ENCODE data around the gene GABRB3. TPM values are rescaled to one million over a fixed set of nuclear protein-coding genes. Genes with fewer than 3 reads are reported as not detected.

GABRB3 gene
- total RNA-seq, 1 donor: 0.81 TPM

DNA sequence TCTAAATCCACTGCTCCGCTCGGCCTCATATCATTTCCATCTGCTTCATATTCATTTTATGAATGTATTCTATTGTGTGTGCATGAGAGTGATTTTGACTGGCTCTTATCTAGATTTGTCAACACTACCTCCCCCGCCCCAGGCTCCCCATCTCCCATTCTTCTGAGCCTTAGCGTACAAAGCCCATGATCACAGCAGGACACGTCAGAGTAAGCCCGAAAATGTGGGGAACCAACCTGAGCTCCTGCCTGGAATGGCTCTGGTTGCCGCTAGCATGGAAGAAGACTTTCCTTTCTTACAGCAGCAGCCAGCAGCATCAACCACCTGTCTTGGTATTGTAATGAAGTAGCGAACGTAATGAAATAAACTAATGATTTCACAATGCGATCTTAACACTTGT is 61.4 kb downstream of the GABRB3 start:
- no peak for DNase-seq (ENCODE audit: low read depth)
- no peak overlapping the region for H3K4me3 ChIP-seq (ENCODE audit: low read depth, low read length)
- TF ChIP-seq CTCF (IDR thresholded peaks at IDR 0.05; ENCODE audit: insufficient read depth, low read length): no peak

- DNase-seq (ENCODE audit: low read depth): no peak
- no peak for TF ChIP-seq CTCF (IDR thresholded peaks at IDR 0.05; ENCODE audit: insufficient read depth, low read length)
Observed at GRCh38 chr15:26702381-26702780, 70.5 kb downstream of the GABRB3 start.

DNA sequence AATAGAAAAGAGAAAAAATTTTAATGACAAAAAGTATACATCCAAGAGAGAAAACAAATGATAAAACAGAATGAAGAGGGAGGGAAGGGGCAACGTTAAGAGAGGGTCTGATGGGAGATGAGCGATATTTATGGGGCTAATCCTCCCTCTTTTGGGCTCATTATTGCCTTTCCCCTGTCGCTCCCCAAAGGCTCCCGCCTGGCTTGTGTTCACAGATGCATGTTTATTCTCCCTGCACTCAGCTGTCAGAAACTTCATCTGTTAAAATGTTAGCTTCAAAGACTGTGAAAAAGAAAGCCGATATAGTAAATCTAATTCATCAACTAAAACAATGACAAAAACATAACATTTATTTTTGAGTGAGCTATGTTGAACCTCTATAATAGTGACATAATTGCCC is 74.3 kb downstream of the GABRB3 start:
- no peak for DNase-seq (ENCODE audit: low read depth)
- H3K4me3 ChIP-seq (ENCODE audit: low read depth, low read length): no peak overlapping the region
- TF ChIP-seq CTCF (IDR thresholded peaks at IDR 0.05; ENCODE audit: insufficient read depth, low read length): no peak

More at GRCh38 chr15:26702381-26702780, 70.5 kb downstream of the GABRB3 start:
- no peak overlapping the region for H3K4me3 ChIP-seq (ENCODE audit: low read depth, low read length)

GRCh38 chr15:26697913-26698312 is 75.0 kb downstream of the GABRB3 start:
- no peak for DNase-seq (ENCODE audit: low read depth)
- TF ChIP-seq CTCF (IDR thresholded peaks at IDR 0.05; ENCODE audit: insufficient read depth, low read length): no peak
- H3K4me3 ChIP-seq (ENCODE audit: low read depth, low read length): no peak overlapping the region

GRCh38 chr15:26691249-26691648 is 81.6 kb downstream of the GABRB3 start:
- H3K4me3 ChIP-seq (ENCODE audit: low read depth, low read length): no peak overlapping the region
- no peak for TF ChIP-seq CTCF (IDR thresholded peaks at IDR 0.05; ENCODE audit: insufficient read depth, low read length)
- no peak for DNase-seq (ENCODE audit: low read depth)

GRCh38 chr15:26690778-26691177 is 82.1 kb downstream of the GABRB3 start:
- DNase-seq (ENCODE audit: low read depth): no peak
- H3K4me3 ChIP-seq (ENCODE audit: low read depth, low read length): no peak overlapping the region
- no peak for TF ChIP-seq CTCF (IDR thresholded peaks at IDR 0.05; ENCODE audit: insufficient read depth, low read length)

GRCh38 chr15:26689462-26689861 is 83.4 kb downstream of the GABRB3 start:
- no peak for DNase-seq (ENCODE audit: low read depth)
- no peak for TF ChIP-seq CTCF (IDR thresholded peaks at IDR 0.05; ENCODE audit: insufficient read depth, low read length)
- no peak overlapping the region for H3K4me3 ChIP-seq (ENCODE audit: low read depth, low read length)
